GM12878 (cell line): Measurements from ENCODE around the gene ATG10. TPM values are rescaled to one million over a fixed set of nuclear protein-coding genes. Genes with fewer than 3 reads are reported as not detected.

Experiments used
- ATAC-seq: fragments of 200-7000 bp; cut with Tn5 transposase; 3 replicates; pipeline ENCODE4 v1.9.1; 2020; ENCODE audit warnings: mild to moderate bottlenecking, moderate library complexity
- BruUV-seq: library from RNA; stranded (reverse); fragments of 400-500 nt; replicated peaks from 2 replicates; lab custom pipeline; 2021; lab: Mats Ljungman, UMichigan
- CTCF ChIA-PET: fragments of 300-600 bp; sonication (Branson Sonifier 250); formaldehyde crosslinking; extraction: SDS; loops from one replicate; lab custom pipeline; 2021; ENCODE audit warnings: inconsistent platforms; lab: Yijun Ruan, JAX
- POLR2A ChIA-PET: fragments of 350-600 bp; formaldehyde crosslinking; extraction: SDS; loops from one replicate; lab custom pipeline; 2021; ENCODE audit warnings: inconsistent platforms; lab: Charles Lee
- RAD21 ChIA-PET: fragments of 300-600 bp; sonication (Branson Sonifier 250); formaldehyde crosslinking; loops from one replicate; lab custom pipeline; 2023; ENCODE audit warnings: antibody characterized with exemption; ENCODE audit not compliant: unreplicated experiment; lab: Charles Lee
- SMC1A ChIA-PET: fragments of 300-600 bp; sonication (Branson Sonifier 250); formaldehyde crosslinking; loops from one replicate; lab custom pipeline; 2023; ENCODE audit not compliant: unreplicated experiment, uncharacterized antibody; lab: Charles Lee
- DNase-seq: peaks from one replicate; pipeline ENCODE4 v3.0.0-alpha.2; 2011; ENCODE audit warnings: low read depth, low spot score
- FAIRE-seq: peaks from 3 replicates; lab custom pipeline; 2011; peaks lifted over from hg19 to GRCh38; lab: Jason Lieb, UNC
- H2AFZ ChIP-seq: 2 replicates; pipeline ENCODE4 v1.6.0; 2011; ENCODE audit warnings: low read depth, low read length, control low read depth; ENCODE audit not compliant: control insufficient read depth
- H3K27ac ChIP-seq: 2 replicates; pipeline ENCODE4 v1.5.1; 2011; ENCODE audit warnings: control low read depth; ENCODE audit not compliant: control insufficient read depth, insufficient read depth
- H3K27me3 ChIP-seq, 2 experiments: replicated peaks in 1 of 2; 2 replicates each; pipeline versions ENCODE4 v1.6.0 to v1.6.1; 2011; ENCODE audit warnings: low read length in 1 of 2; ENCODE audit not compliant: control insufficient read depth in 2 of 2, insufficient read depth in 2 of 2
- H3K36me3 ChIP-seq, 2 experiments: 2 replicates each; pipeline ENCODE4 v1.5.1; 2011; ENCODE audit warnings: low read length in 1 of 2; ENCODE audit not compliant: control insufficient read depth in 2 of 2, insufficient read depth in 2 of 2
- H3K4me1 ChIP-seq: 2 replicates; pipeline ENCODE4 v1.6.1; 2011; ENCODE audit warnings: mild to moderate bottlenecking, low read length, moderate library complexity, mixed read lengths; ENCODE audit not compliant: control insufficient read depth, insufficient read depth
- H3K4me2 ChIP-seq: 2 replicates; pipeline ENCODE4 v1.6.0; 2011; ENCODE audit warnings: control low read depth; ENCODE audit not compliant: control insufficient read depth, insufficient read depth
- H3K4me3 ChIP-seq: fragments of 200-600 bp; sonication (generic); 2 replicates; pipeline ENCODE4 v1.5.1; 2016
- H3K79me2 ChIP-seq: 2 replicates; pipeline ENCODE4 v1.6.0; 2011; ENCODE audit warnings: low read length; ENCODE audit not compliant: control insufficient read depth, insufficient read depth
- H3K9ac ChIP-seq: 2 replicates; pipeline ENCODE4 v1.8.0; 2011; ENCODE audit warnings: low read length, control low read depth, mixed read lengths; ENCODE audit not compliant: control insufficient read depth, insufficient read depth
- H3K9me3 ChIP-seq: replicated peaks from 3 replicates; pipeline ENCODE4 v1.5.1; 2011; ENCODE audit warnings: mild to moderate bottlenecking, low read length; ENCODE audit not compliant: control insufficient read depth, insufficient read depth
- H4K20me1 ChIP-seq: 2 replicates; pipeline ENCODE4 v1.6.0; 2011; ENCODE audit not compliant: control insufficient read depth, insufficient read depth
- BMI1 ChIP-seq: fragments of 450-650 bp; IDR thresholded peaks from 2 replicates; pipeline ENCODE4 v1.6.1; 2016; ENCODE audit warnings: mild to moderate bottlenecking, moderate library complexity, borderline replicate concordance
- DPF2 ChIP-seq: fragments of 450-650 bp; IDR thresholded peaks from 2 replicates; pipeline ENCODE4 v1.6.1; 2017; ENCODE audit warnings: mild to moderate bottlenecking
- IKZF2 ChIP-seq, 2 experiments: fragments of 450-650 bp; IDR thresholded peaks; 2 replicates each; pipeline ENCODE4 v1.6.1; 2017; ENCODE audit warnings: mild to moderate bottlenecking in 2 of 2, moderate library complexity in 2 of 2
- JUNB ChIP-seq: IDR thresholded peaks from 2 replicates; pipeline ENCODE4 v1.6.1; 2016; ENCODE audit warnings: antibody characterized with exemption, mild to moderate bottlenecking
- MEF2B ChIP-seq: fragments of 450-650 bp; IDR thresholded peaks from 2 replicates; pipeline ENCODE4 v1.6.1; 2018; ENCODE audit warnings: mild to moderate bottlenecking, moderate library complexity; ENCODE audit not compliant: partially characterized antibody, poor library complexity, severe bottlenecking
- MTA2 ChIP-seq: fragments of 450-650 bp; IDR thresholded peaks from 2 replicates; pipeline ENCODE4 v1.6.1; 2016; ENCODE audit warnings: low read depth, mild to moderate bottlenecking, moderate library complexity
- NFIC ChIP-seq: IDR thresholded peaks from 2 replicates; pipeline ENCODE4 v1.6.1; 2012; ENCODE audit warnings: low read depth, mild to moderate bottlenecking, inconsistent platforms, low read length, moderate library complexity
- ZNF622 ChIP-seq: fragments of 450-650 bp; IDR thresholded peaks from 2 replicates; pipeline ENCODE4 v1.6.1; 2017; ENCODE audit warnings: mild to moderate bottlenecking, inconsistent platforms
- ZSCAN29 ChIP-seq: fragments of 450-650 bp; IDR thresholded peaks from 2 replicates; pipeline ENCODE4 v1.6.1; 2017; ENCODE audit warnings: mild to moderate bottlenecking, moderate library complexity
- WGBS: methylation state at CpG from one replicate; pipeline ENCODE4 v1.1.6; 2016; ENCODE audit warnings: low lambda C conversion rate; ENCODE audit not compliant: insufficient replicate concordance, insufficient coverage; ENCODE audit errors: missing lambda C conversion rate; 5-methylcytosine and 5-hydroxymethylcytosine counted together
- in situ Hi-C: fragments of 300-500 bp; cut with MboI; formaldehyde crosslinking; loops from 9 replicates; pipeline ENCODE4 v1.14.3; 2018; ENCODE audit warnings: mixed read lengths
- intact Hi-C: fragments of 100-400 bp; cut with micrococcal nuclease; formaldehyde crosslinking; loops from one replicate; pipeline ENCODE4 v1.14.2; 2022; ENCODE audit not compliant: unreplicated experiment
- polyA plus RNA-seq, 11 experiments: library from polyadenylated mRNA; depleted of rRNA in 4 of 11; unstranded in 6 of 11; stranded (reverse) in 5 of 11; fragments of >200 nt; fragmentation: Nextera tagmentation in 4 of 11; fragmentation: Illumina TruSeq in 1 of 11; extraction: Ambion mirVana in 4 of 11; extraction: Trizol in 1 of 11; gene quantifications; 1 replicate in 1 of 11; 2 replicates in 10 of 11; pipeline versions ENCODE4 v1.2.1 to v1.2.3, GENCODE V29; 2011 to 2016; ENCODE audit warnings: inconsistent platforms in 2 of 11, missing spikeins in 2 of 11, low read depth in 1 of 11
- total RNA-seq, 4 experiments: library from RNA; depleted of rRNA in 3 of 4; stranded (reverse); fragments of >200 nt in 3 of 4; fragmentation: Illumina TruSeq in 1 of 4; extraction: Trizol in 1 of 4; gene quantifications; 2 replicates each; pipeline versions ENCODE4 v1.2.1 to v1.2.3, GENCODE V29; 2013 to 2021
- TF ChIP-seq, protein P1 (sequence below): fragments of 450-650 bp; IDR thresholded peaks from 2 replicates; pipeline ENCODE4 v1.6.1; 2016; ENCODE audit warnings: mild to moderate bottlenecking
- TF ChIP-seq, protein P2 (sequence below): IDR thresholded peaks from 2 replicates; pipeline ENCODE4 v1.6.1; 2011; ENCODE audit warnings: mild to moderate bottlenecking, low read depth, low read length, moderate library complexity; ENCODE audit not compliant: insufficient replicate concordance

Gene ATG10
- total and polyA plus RNA-seq, 10 of the 15 experiments (the other 5 are each of a cell fraction or from before 2014, with no cell fraction given): 3.8 to 14.4 (median 6.5) TPM

DNA sequence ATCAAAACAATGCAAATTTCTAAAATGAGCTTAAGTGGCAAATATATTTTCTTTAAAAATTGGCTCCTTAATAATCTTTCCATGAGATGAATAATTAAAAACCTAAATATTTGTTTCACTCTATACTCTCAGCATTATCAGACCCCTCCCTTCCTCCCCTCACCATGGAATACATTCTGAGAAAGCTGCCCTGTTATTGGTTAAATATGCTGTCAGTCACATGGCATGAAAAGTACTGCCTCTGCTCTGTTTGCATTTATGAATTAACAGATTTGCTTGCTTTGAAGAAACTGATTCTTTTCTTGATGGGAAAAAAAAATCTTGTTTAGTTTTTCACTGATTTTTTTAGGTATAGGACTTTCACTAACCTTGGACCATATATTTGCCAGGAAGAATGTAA lies 323.3 kb downstream of the ATG10 start (continued):
- TF ChIP-seq, protein P1, sequence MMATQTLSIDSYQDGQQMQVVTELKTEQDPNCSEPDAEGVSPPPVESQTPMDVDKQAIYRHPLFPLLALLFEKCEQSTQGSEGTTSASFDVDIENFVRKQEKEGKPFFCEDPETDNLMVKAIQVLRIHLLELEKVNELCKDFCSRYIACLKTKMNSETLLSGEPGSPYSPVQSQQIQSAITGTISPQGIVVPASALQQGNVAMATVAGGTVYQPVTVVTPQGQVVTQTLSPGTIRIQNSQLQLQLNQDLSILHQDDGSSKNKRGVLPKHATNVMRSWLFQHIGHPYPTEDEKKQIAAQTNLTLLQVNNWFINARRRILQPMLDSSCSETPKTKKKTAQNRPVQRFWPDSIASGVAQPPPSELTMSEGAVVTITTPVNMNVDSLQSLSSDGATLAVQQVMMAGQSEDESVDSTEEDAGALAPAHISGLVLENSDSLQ: peak; percentile 94
- TF ChIP-seq BMI1: no peak
- TF ChIP-seq, protein P2, sequence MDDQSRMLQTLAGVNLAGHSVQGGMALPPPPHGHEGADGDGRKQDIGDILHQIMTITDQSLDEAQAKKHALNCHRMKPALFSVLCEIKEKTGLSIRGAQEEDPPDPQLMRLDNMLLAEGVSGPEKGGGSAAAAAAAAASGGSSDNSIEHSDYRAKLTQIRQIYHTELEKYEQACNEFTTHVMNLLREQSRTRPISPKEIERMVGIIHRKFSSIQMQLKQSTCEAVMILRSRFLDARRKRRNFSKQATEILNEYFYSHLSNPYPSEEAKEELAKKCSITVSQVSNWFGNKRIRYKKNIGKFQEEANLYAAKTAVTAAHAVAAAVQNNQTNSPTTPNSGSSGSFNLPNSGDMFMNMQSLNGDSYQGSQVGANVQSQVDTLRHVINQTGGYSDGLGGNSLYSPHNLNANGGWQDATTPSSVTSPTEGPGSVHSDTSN: peak; percentile 86

DNA sequence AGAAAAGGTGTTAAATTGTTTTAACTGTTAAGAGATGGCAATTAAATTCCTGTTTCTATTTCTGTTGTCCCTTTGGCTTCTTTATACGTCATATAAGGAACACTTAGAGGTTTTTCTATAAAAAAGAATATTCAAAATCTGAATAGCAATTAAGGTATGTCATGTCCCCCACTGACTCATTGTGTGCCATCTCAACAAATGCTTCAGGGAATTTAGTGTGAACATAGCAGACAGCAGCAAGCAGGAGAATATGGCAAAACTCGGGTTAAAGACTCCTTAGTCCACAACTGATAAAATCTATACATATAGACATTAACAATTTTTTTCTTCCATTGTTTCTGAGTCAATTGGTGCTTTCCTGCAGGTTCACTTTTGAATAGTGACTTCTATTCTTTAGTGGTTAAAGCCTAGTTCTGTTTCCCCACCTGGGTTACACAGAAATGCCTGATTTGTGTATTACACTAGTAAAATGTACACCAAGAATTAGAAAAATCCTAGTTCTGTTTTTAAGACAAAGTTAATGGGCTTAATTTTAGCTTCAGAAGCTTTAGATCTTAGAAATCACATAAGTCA lies 324.2 kb downstream of the ATG10 start:
- H3K27ac ChIP-seq: no peak overlapping the region
- no peak overlapping the region for H3K4me3 ChIP-seq
- no peaks in the 10 kb centered on the region for H3K79me2 ChIP-seq
- no peaks in the 10 kb centered on the region for H3K4me1 ChIP-seq
- ATAC-seq (peak; percentile 60), FAIRE-seq (no peak), DNase-seq (no peak)
- H4K20me1 ChIP-seq: no peaks in the 10 kb centered on the region
- ChIA-PET CTCF (no interaction called here), POLR2A (interaction anchor here (0.7 kb wide), 1 partner anchor 9 kb away, joined by 3 read pairs; no protein-coding TSS in a partner anchor), RAD21 (interaction anchor here (1.6 kb wide), 1 partner anchor 16 kb away, joined by 3 read pairs; no protein-coding TSS in a partner anchor), SMC1A (no interaction called here)
- H3K27me3 ChIP-seq: no peaks in the 10 kb centered on the region
- intact Hi-C loops (no loop called here), in situ Hi-C loops (no loop called here)
- H3K9ac ChIP-seq: no peak overlapping the region
- no peaks in the 10 kb centered on the region for H3K9me3 ChIP-seq
- 28% methylated on average over 2 of the region's 2 CpGs for WGBS
- no peak overlapping the region for H3K4me2 ChIP-seq
- no TSS peak for BruUV-seq
- no peak overlapping the region for H2AFZ ChIP-seq
- no peaks in the 10 kb centered on the region for H3K36me3 ChIP-seq
- TF ChIP-seq ZNF622 (no peak), MEF2B (peak; percentile 23), ZSCAN29 (no peak), JUNB (0 out of 2 replicates have a peak, but pooled peaks have one; percentile 23), MTA2 (peak; percentile 74), DPF2 (0 out of 2 replicates have a peak, but pooled peaks have one; percentile 17), IKZF2 (IDR thresholded peaks at IDR 0.05) (peak; percentile 8 to 34; a peak in 1 of 4 replicates), NFIC (peak; percentile 23; the same call in 1 of the 2 replicates)
